ENCODE data around the gene TSNAXIP1.

- TF ChIP-seq CTCF (conservative IDR thresholded peaks at IDR 0.05; ENCODE audit: low read depth in 2 of 2) (no peak), EZH2 (IDR thresholded peaks at IDR 0.05; ENCODE audit: low read depth, unreplicated experiment) (no peak), POLR2AphosphoS5 (IDR thresholded peaks at IDR 0.05; ENCODE audit: low read depth) (no peak)
Observed at GRCh38 chr16:67801883-67802282, 4.8 kb upstream of the TSNAXIP1 start.

Measured in GM23338 (cell line).